ENCODE data around the gene FMNL1. TPM values are rescaled to one million over a fixed set of nuclear protein-coding genes. Genes with fewer than 3 reads are reported as not detected.

FMNL1 gene
- total RNA-seq, 1 donor from 2014 or later = 10.7 TPM

GRCh38 chr17:45271603-45272002, 49.9 kb downstream of the FMNL1 start:
- DNase-seq (ENCODE audit: low spot score in 2 of 2) = no peak
- H3K9me3 ChIP-seq = no peaks in the 10 kb centered on the region
- no peaks in the 10 kb centered on the region for H3K27me3 ChIP-seq
- H3K4me3 ChIP-seq = no peak overlapping the region
- H3K27ac ChIP-seq = no peak overlapping the region
- no peaks in the 10 kb centered on the region for H3K4me1 ChIP-seq
- intact Hi-C loops (cut with DNase I) = no loop called here
- peaks cover 58 to 76% of the 10 kb centered on the region in 2 donors for H3K36me3 ChIP-seq
- TF ChIP-seq, protein P1, sequence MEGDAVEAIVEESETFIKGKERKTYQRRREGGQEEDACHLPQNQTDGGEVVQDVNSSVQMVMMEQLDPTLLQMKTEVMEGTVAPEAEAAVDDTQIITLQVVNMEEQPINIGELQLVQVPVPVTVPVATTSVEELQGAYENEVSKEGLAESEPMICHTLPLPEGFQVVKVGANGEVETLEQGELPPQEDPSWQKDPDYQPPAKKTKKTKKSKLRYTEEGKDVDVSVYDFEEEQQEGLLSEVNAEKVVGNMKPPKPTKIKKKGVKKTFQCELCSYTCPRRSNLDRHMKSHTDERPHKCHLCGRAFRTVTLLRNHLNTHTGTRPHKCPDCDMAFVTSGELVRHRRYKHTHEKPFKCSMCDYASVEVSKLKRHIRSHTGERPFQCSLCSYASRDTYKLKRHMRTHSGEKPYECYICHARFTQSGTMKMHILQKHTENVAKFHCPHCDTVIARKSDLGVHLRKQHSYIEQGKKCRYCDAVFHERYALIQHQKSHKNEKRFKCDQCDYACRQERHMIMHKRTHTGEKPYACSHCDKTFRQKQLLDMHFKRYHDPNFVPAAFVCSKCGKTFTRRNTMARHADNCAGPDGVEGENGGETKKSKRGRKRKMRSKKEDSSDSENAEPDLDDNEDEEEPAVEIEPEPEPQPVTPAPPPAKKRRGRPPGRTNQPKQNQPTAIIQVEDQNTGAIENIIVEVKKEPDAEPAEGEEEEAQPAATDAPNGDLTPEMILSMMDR (IDR thresholded peaks at IDR 0.05) = no peak

GRCh38 chr17:45273551-45273957, 51.9 kb downstream of the FMNL1 start:
- no peaks in the 10 kb centered on the region for H3K9me3 ChIP-seq
- intact Hi-C loops (cut with DNase I) = no loop called here
- H3K27me3 ChIP-seq = no peaks in the 10 kb centered on the region
- H3K4me3 ChIP-seq = no peak overlapping the region
- no peak for DNase-seq (ENCODE audit: low spot score in 2 of 2)
- TF ChIP-seq, protein P1 (IDR thresholded peaks at IDR 0.05) = no peak
- H3K4me1 ChIP-seq = peaks cover 0 to 11% of the 10 kb centered on the region in 2 donors
- H3K27ac ChIP-seq = no peak overlapping the region
- peaks cover 43 to 57% of the 10 kb centered on the region in 2 donors for H3K36me3 ChIP-seq

DNA sequence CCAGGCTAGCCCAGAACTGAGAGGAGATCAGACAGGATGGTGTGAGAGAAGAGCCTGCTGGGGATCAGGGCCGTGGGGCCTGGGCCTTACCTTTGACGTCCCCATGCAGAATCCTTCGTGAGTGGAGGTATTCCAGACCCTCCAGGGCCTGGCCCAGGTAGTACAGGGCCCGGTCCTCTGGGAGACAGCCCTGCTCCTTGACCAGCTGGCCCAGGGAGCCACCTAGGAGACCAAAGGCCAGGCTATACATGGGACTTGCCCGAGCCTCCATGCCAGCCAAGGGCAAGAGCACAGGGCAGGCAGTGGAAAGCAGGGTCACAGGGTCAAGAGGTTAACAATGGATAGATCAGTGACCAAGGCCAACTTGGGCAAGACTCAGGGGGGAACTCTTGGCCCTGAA, 52.3 kb downstream of the FMNL1 start:
- intact Hi-C loops (cut with DNase I) = no loop called here
- no peak overlapping the region for H3K4me3 ChIP-seq
- H3K4me1 ChIP-seq = peaks cover 0 to 11% of the 10 kb centered on the region in 2 donors
- TF ChIP-seq, protein P1 (IDR thresholded peaks at IDR 0.05) = no peak
- H3K27me3 ChIP-seq = no peaks in the 10 kb centered on the region
- no peak for DNase-seq (ENCODE audit: low spot score in 2 of 2)
- H3K9me3 ChIP-seq = no peaks in the 10 kb centered on the region
- peaks cover 39 to 52% of the 10 kb centered on the region in 2 donors for H3K36me3 ChIP-seq
- no peak overlapping the region for H3K27ac ChIP-seq

GRCh38 chr17:45276031-45276430, 54.3 kb downstream of the FMNL1 start:
- TF ChIP-seq, protein P1 (IDR thresholded peaks at IDR 0.05) = no peak
- Histone ChIP-seq H3K27me3 (no peaks in the 10 kb centered on the region), H3K36me3 (peaks cover 19 to 38% of the 10 kb centered on the region in 2 donors), H3K9me3 (no peaks in the 10 kb centered on the region), H3K4me1 (peaks cover 0 to 11% of the 10 kb centered on the region in 2 donors), H3K27ac (no peak overlapping the region), H3K4me3 (no peak overlapping the region)
- DNase-seq (ENCODE audit: low spot score in 2 of 2) = no peak
- intact Hi-C loops (cut with DNase I) = loop anchor here (2.0 kb wide), 1 partner anchor 57 kb away; no protein-coding TSS in a partner anchor

DNA sequence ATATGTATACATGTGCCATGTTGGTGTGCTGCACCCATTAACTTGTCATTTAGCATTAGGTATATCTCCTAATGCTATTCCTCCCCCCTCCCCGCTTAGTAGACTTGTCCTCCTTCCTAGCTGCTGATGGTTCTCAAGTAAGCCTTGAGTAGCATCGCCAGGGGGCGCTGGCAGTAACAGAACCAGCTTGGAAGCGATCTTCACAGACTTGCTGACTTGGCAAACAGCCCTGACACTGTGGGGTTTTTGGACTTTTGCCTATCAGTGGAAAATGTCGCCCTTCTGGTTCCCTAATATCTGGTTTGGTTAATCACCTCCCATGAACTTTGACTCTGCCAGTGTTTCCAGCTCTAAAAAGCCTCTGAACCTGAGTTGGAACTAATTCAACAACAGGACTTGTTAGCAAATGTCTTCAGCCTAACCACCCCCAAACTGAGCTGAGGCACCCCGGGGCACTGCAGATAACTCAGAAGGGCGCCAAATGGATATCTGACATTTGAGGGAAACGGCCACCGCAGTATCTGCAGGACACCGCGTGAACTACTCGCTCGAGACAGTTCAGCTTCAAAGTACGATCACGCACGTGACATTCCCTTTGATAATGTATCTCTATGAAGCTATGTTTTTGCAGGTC, 55.6 kb downstream of the FMNL1 start:
- intact Hi-C loops (cut with DNase I) = loop anchor here (1.0 to 2.0 kb wide), 3 partner anchors 40 to 108 kb away; partner anchors contain the start of gene MAP3K14
- Histone ChIP-seq H3K27ac (peak overlapping the region in 1 of 2 donors; percentile 40), H3K4me1 (peaks cover 0 to 11% of the 10 kb centered on the region in 2 donors), H3K27me3 (no peaks in the 10 kb centered on the region), H3K9me3 (no peaks in the 10 kb centered on the region), H3K4me3 (peak overlapping the region in 1 of 2 donors; percentile 42), H3K36me3 (peaks cover 18 to 29% of the 10 kb centered on the region in 2 donors)
- DNase-seq (ENCODE audit: low spot score in 2 of 2) = peak; percentile 73 to 95
- TF ChIP-seq, protein P1 (IDR thresholded peaks at IDR 0.05) = peak; percentile 80 to 86 (median 85)
